ENCODE results near the gene GDPD1.
A peak's percentile ranks its signal among the peaks of the same experiment; 100 is the strongest.
"Not testable (repeated sequence)": the region's sequence is repeated elsewhere in the genome, so short reads cannot be mapped to it uniquely, and the experiment has no call there.

The GDPD1 gene

DNA sequence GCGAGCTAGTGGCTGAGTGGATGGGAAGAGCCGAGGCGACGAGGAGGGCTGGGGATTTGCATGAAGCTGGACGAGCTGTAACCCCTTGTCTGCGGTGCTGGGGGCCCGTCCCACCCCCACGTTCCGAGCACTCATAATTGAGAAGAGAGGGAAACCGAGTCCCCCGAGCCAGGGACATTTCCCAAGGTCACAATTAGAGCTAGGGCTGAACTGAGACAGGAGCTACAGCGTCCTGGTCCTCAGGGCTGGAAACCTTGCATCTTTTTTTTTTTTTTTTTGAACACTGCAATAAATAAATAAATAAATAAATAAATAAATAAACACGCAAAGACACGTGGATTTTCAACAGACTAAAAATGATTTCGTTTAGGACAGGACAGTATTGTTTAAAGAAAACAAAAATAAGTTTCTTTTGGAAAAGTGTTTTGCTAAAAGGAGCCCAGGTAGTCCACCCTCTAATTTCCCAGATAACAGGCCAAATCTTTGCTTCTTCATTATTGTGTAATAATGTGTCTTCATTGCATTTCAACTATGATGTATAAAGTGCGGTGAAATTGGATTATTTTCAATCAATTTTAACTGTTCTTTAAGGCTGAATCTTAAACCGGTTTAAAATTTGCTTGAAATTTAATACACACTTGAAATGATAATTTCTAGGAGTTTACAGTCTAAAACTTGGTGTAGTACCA, 992 bp downstream of the GDPD1 start:
- peak overlapping the region; percentile 82; the same call in 1 of the 2 replicates for H3K9ac ChIP-seq (ENCODE audit: low read length)
- peak overlapping the region; percentile 84 for H3K4me2 ChIP-seq (ENCODE audit: low read depth, low read length)
- H4K20me1 ChIP-seq (ENCODE audit: insufficient read depth, low read length): no peaks in the 10 kb centered on the region
- DNase-seq: peak; percentile 6
- no peaks in the 10 kb centered on the region for H3K79me2 ChIP-seq (ENCODE audit: low read length)
- peaks cover 8% of the 10 kb centered on the region; the same call in 1 of the 2 replicates for H3F3A ChIP-seq (ENCODE audit: insufficient read depth, low read length)
- H3K36me3 ChIP-seq (replicated peaks; ENCODE audit: insufficient read depth, low read length): no peaks in the 10 kb centered on the region
- H2AFZ ChIP-seq (ENCODE audit: low read length): peak overlapping the region; percentile 100
- H3K4me3 ChIP-seq (ENCODE audit: low read length): peak overlapping the region; percentile 88
- H3K27me3 ChIP-seq (replicated peaks; ENCODE audit: insufficient read depth, low read length): no peaks in the 10 kb centered on the region
- no peaks in the 10 kb centered on the region for H3K9me2 ChIP-seq (replicated peaks; ENCODE audit: insufficient read depth, low read length)
- TF ChIP-seq EZH2phosphoT487 (IDR thresholded peaks at IDR 0.05; ENCODE audit: low read length) (no peak), EZH2 (optimal IDR thresholded peaks at IDR 0.05; ENCODE audit: low read depth, low read length) (no peak)
- TF ChIP-seq, protein P1, sequence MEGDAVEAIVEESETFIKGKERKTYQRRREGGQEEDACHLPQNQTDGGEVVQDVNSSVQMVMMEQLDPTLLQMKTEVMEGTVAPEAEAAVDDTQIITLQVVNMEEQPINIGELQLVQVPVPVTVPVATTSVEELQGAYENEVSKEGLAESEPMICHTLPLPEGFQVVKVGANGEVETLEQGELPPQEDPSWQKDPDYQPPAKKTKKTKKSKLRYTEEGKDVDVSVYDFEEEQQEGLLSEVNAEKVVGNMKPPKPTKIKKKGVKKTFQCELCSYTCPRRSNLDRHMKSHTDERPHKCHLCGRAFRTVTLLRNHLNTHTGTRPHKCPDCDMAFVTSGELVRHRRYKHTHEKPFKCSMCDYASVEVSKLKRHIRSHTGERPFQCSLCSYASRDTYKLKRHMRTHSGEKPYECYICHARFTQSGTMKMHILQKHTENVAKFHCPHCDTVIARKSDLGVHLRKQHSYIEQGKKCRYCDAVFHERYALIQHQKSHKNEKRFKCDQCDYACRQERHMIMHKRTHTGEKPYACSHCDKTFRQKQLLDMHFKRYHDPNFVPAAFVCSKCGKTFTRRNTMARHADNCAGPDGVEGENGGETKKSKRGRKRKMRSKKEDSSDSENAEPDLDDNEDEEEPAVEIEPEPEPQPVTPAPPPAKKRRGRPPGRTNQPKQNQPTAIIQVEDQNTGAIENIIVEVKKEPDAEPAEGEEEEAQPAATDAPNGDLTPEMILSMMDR (IDR thresholded peaks at IDR 0.05; ENCODE audit: low read length): no peak
- H3K27ac ChIP-seq (ENCODE audit: low read length): peak overlapping the region; percentile 70; the same call in 1 of the 2 replicates
- no peaks in the 10 kb centered on the region for H3K9me3 ChIP-seq (replicated peaks; ENCODE audit: insufficient read depth, low read length)
- peaks cover 5% of the 10 kb centered on the region; the same call in 1 of the 2 replicates for H3K4me1 ChIP-seq (ENCODE audit: low read length)

DNA sequence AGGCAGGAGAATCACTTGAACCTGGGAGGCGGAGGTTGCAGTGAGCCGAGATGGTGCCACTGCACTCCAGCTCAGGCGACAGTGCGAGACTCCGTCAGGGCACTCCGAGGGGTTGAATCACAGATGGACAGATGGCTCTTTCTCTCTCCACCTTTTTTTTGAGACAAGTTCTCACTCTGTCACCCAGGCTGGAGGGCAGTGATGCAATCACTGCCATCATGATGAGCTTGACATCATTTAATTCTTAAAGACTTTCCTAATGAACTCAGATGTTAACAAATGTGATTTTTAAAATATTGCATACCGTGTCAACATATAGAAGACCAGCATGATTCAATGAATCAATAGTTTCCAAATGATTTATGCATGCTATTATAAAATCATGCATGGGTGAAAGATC, 3.5 kb downstream of the GDPD1 start:
- TF ChIP-seq EZH2phosphoT487 (IDR thresholded peaks at IDR 0.05; ENCODE audit: low read length) (no peak), EZH2 (optimal IDR thresholded peaks at IDR 0.05; ENCODE audit: low read depth, low read length) (no peak)
- TF ChIP-seq, protein P1 (IDR thresholded peaks at IDR 0.05; ENCODE audit: low read length): no peak
- no peak overlapping the region for H3K4me3 ChIP-seq (ENCODE audit: low read length)
- H3K9me2 ChIP-seq (replicated peaks; ENCODE audit: insufficient read depth, low read length): no peaks in the 10 kb centered on the region
- H3K4me1 ChIP-seq (ENCODE audit: low read length): peaks cover 5% of the 10 kb centered on the region; the same call in 1 of the 2 replicates
- H2AFZ ChIP-seq (ENCODE audit: low read length): no peak overlapping the region
- H3K79me2 ChIP-seq (ENCODE audit: low read length): no peaks in the 10 kb centered on the region
- no peak overlapping the region for H3K4me2 ChIP-seq (ENCODE audit: low read depth, low read length)
- no peaks in the 10 kb centered on the region for H3K36me3 ChIP-seq (replicated peaks; ENCODE audit: insufficient read depth, low read length)
- H3K27me3 ChIP-seq (replicated peaks; ENCODE audit: insufficient read depth, low read length): no peaks in the 10 kb centered on the region
- no peak overlapping the region for H3K27ac ChIP-seq (ENCODE audit: low read length)
- no peak for DNase-seq
- H4K20me1 ChIP-seq (ENCODE audit: insufficient read depth, low read length): no peaks in the 10 kb centered on the region
- peaks cover 8% of the 10 kb centered on the region; the same call in 1 of the 2 replicates for H3F3A ChIP-seq (ENCODE audit: insufficient read depth, low read length)
- no peak overlapping the region for H3K9ac ChIP-seq (ENCODE audit: low read length)
- H3K9me3 ChIP-seq (replicated peaks; ENCODE audit: insufficient read depth, low read length): no peaks in the 10 kb centered on the region

DNA sequence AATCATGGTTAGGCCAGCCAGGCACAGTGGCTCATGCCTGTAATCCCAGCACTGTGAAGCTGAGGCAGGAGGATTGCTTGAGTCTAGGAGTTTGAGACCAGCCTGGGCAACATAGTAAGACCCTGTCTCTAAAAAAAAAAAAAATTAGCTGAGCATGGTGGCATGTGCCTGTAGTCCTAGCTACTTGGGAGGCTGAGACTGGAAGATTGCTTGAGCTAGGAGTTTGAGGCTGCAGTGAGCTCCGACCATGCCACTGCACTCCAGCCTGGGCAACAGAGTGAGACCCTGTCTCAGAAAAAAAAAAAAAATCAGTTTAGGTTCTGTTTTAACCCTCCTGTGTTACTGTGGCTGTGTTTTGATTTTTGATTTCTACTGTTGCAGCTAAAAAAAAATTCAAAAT, 8.3 kb downstream of the GDPD1 start:
- H3K27ac ChIP-seq (ENCODE audit: low read length); H3K9me3 ChIP-seq (replicated peaks; ENCODE audit: insufficient read depth, low read length); H3K27me3 ChIP-seq (replicated peaks; ENCODE audit: insufficient read depth, low read length); DNase-seq; H3K9me2 ChIP-seq (replicated peaks; ENCODE audit: insufficient read depth, low read length); H3K9ac ChIP-seq (ENCODE audit: low read length); H3K36me3 ChIP-seq (replicated peaks; ENCODE audit: insufficient read depth, low read length); H3K4me1 ChIP-seq (ENCODE audit: low read length); H3K4me2 ChIP-seq (ENCODE audit: low read depth, low read length); H3K4me3 ChIP-seq (ENCODE audit: low read length); H3F3A ChIP-seq (ENCODE audit: insufficient read depth, low read length); H4K20me1 ChIP-seq (ENCODE audit: insufficient read depth, low read length); H2AFZ ChIP-seq (ENCODE audit: low read length); H3K79me2 ChIP-seq (ENCODE audit: low read length): not testable (repeated sequence)

DNA sequence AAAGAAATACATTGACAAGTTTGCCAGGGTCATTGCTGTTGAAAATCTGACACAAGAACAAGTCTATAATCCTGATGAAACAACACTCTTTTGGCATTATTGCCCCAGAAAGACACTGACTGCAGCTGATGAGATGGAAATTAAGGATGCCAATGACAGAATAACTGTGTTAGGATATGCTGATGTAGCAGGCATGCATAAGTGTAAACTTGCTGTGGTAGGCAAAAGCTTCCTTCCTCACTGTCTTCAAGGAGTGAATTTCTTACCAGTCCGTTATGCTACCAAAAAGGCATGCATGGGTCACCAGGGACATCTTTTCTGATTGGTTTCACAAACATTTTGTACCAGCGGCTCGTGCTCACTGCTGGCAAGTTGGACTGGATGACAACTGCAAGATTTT, 10.5 kb downstream of the GDPD1 start:
- no peaks in the 10 kb centered on the region for H3K27me3 ChIP-seq (replicated peaks; ENCODE audit: insufficient read depth, low read length)
- H3K27ac ChIP-seq (ENCODE audit: low read length): no peak overlapping the region
- no peak overlapping the region for H3K4me2 ChIP-seq (ENCODE audit: low read depth, low read length)
- no peak for DNase-seq
- 0 out of 2 replicates have a peak, but pooled peaks cover 5% of the 10 kb centered on the region for H3K4me1 ChIP-seq (ENCODE audit: low read length)
- H3F3A ChIP-seq (ENCODE audit: insufficient read depth, low read length): no peaks in the 10 kb centered on the region
- no peaks in the 10 kb centered on the region for H3K36me3 ChIP-seq (replicated peaks; ENCODE audit: insufficient read depth, low read length)
- no peaks in the 10 kb centered on the region for H3K9me2 ChIP-seq (replicated peaks; ENCODE audit: insufficient read depth, low read length)
- no peaks in the 10 kb centered on the region for H3K9me3 ChIP-seq (replicated peaks; ENCODE audit: insufficient read depth, low read length)
- H3K4me3 ChIP-seq (ENCODE audit: low read length): no peak overlapping the region
- no peak overlapping the region for H3K9ac ChIP-seq (ENCODE audit: low read length)
- H2AFZ ChIP-seq (ENCODE audit: low read length): no peak overlapping the region
- H3K79me2 ChIP-seq (ENCODE audit: low read length): no peaks in the 10 kb centered on the region
- no peaks in the 10 kb centered on the region for H4K20me1 ChIP-seq (ENCODE audit: insufficient read depth, low read length)
- TF ChIP-seq EZH2 (optimal IDR thresholded peaks at IDR 0.05; ENCODE audit: low read depth, low read length) (no peak), EZH2phosphoT487 (IDR thresholded peaks at IDR 0.05; ENCODE audit: low read length) (no peak)
- TF ChIP-seq, protein P1 (IDR thresholded peaks at IDR 0.05; ENCODE audit: low read length): no peak

Data from MM.1S (cell line).